Measurements from ENCODE around the gene CHST5. TPM values are rescaled to one million over a fixed set of nuclear protein-coding genes. Genes with fewer than 3 reads are reported as not detected.

The CHST5 gene
- total RNA-seq, 2 donors from 2014 or later = 0.26 to 1.1 TPM

- no peaks in the 10 kb centered on the region for H3K27me3 Mint-ChIP-seq (ENCODE audit: insufficient read depth)
- no peak overlapping the region for H3K27ac Mint-ChIP-seq
- no peaks in the 10 kb centered on the region for H3K36me3 ChIP-seq (ENCODE audit: control insufficient read depth, insufficient read depth, low read length)
- peaks cover 12% of the 10 kb centered on the region for H3K36me3 Mint-ChIP-seq (ENCODE audit: low read depth)
- H3K4me3 ChIP-seq (ENCODE audit: low read length) = no peak overlapping the region
- no peaks in the 10 kb centered on the region for H3K27me3 ChIP-seq (ENCODE audit: control insufficient read depth, insufficient read depth, low read length, poor library complexity, severe bottlenecking)
- H3K9ac ChIP-seq (ENCODE audit: extremely low read depth, low read length, poor library complexity, severe bottlenecking) = no peak overlapping the region
- 94 to 100% methylated on average over 2 to 3 of the region's 4 CpGs for WGBS, 2 experiments (ENCODE audit: insufficient coverage in 1 of 2, insufficient read length in 1 of 2)
- H3K4me3 Mint-ChIP-seq = no peak overlapping the region
- H3K9me3 Mint-ChIP-seq = no peaks in the 10 kb centered on the region
- H3K9me3 ChIP-seq (ENCODE audit: control insufficient read depth, low read length) = no peaks in the 10 kb centered on the region
- H3K4me1 Mint-ChIP-seq = no peaks in the 10 kb centered on the region
- no peak overlapping the region for H3K27ac ChIP-seq (ENCODE audit: low read depth, low read length)
- no peaks in the 10 kb centered on the region for H3K4me1 ChIP-seq (ENCODE audit: control insufficient read depth, insufficient read depth, low read length)
- TF ChIP-seq CTCF (conservative IDR thresholded peaks at IDR 0.05) = no peak
- DNase-seq = no peak
These were observed 1.9 kb upstream of the CHST5 start for GRCh38 chr16:75537776-75538175.

GRCh38 chr16:75535211-75535843 lies 581 bp downstream of the CHST5 start:
- Histone ChIP-seq H3K27me3 (ENCODE audit: control insufficient read depth, insufficient read depth, low read length, poor library complexity, severe bottlenecking) (no peaks in the 10 kb centered on the region), H3K9me3 (ENCODE audit: control insufficient read depth, low read length) (no peaks in the 10 kb centered on the region), H3K4me1 (ENCODE audit: control insufficient read depth, insufficient read depth, low read length) (no peaks in the 10 kb centered on the region), H3K36me3 (ENCODE audit: control insufficient read depth, insufficient read depth, low read length) (no peaks in the 10 kb centered on the region), H3K27ac (ENCODE audit: low read depth, low read length) (no peak overlapping the region), H3K9ac (ENCODE audit: extremely low read depth, low read length, poor library complexity, severe bottlenecking) (no peak overlapping the region), H3K4me3 (ENCODE audit: low read length) (no peak overlapping the region)
- Mint-ChIP-seq H3K36me3 (ENCODE audit: low read depth) (peaks cover 4% of the 10 kb centered on the region), H3K9me3 (no peaks in the 10 kb centered on the region), H3K27me3 (ENCODE audit: insufficient read depth) (no peaks in the 10 kb centered on the region), H3K27ac (no peak overlapping the region), H3K4me3 (no peak overlapping the region), H3K4me1 (no peaks in the 10 kb centered on the region)
- WGBS, 2 experiments (ENCODE audit: insufficient coverage in 1 of 2, insufficient read length in 1 of 2) = 93 to 95% methylated on average over 11 to 34 of the region's 34 CpGs
- no peak for TF ChIP-seq CTCF (conservative IDR thresholded peaks at IDR 0.05)
- DNase-seq = peak; percentile 55

- H3K36me3 ChIP-seq (ENCODE audit: control insufficient read depth, insufficient read depth, low read length) = no peaks in the 10 kb centered on the region
- no peaks in the 10 kb centered on the region for H3K27me3 ChIP-seq (ENCODE audit: control insufficient read depth, insufficient read depth, low read length, poor library complexity, severe bottlenecking)
- Mint-ChIP-seq H3K27me3 (ENCODE audit: insufficient read depth) (no peaks in the 10 kb centered on the region), H3K9me3 (no peaks in the 10 kb centered on the region), H3K27ac (no peak overlapping the region), H3K4me3 (no peak overlapping the region), H3K36me3 (ENCODE audit: low read depth) (no peaks in the 10 kb centered on the region), H3K4me1 (no peaks in the 10 kb centered on the region)
- no peaks in the 10 kb centered on the region for H3K4me1 ChIP-seq (ENCODE audit: control insufficient read depth, insufficient read depth, low read length)
- H3K4me3 ChIP-seq (ENCODE audit: low read length) = no peak overlapping the region
- no peaks in the 10 kb centered on the region for H3K9me3 ChIP-seq (ENCODE audit: control insufficient read depth, low read length)
- 91 to 95% methylated on average over 19 of the region's 19 CpGs for WGBS, 2 experiments (ENCODE audit: insufficient coverage in 1 of 2, insufficient read length in 1 of 2)
- no peak for DNase-seq
- no peak overlapping the region for H3K27ac ChIP-seq (ENCODE audit: low read depth, low read length)
- no peak for TF ChIP-seq CTCF (conservative IDR thresholded peaks at IDR 0.05)
- no peak overlapping the region for H3K9ac ChIP-seq (ENCODE audit: extremely low read depth, low read length, poor library complexity, severe bottlenecking)
These were observed 1.2 kb downstream of the CHST5 start for GRCh38 chr16:75534560-75535205.

All from endodermal cell (in vitro differentiated cells).